Astrocyte (in vitro differentiated cells and primary cell): ENCODE results near the gene GPX1.

ENCODE experiments used
- EZH2 ChIP-seq: IDR thresholded peaks from 2 replicates; pipeline ENCODE4 v1.6.1; 2012; ENCODE audit warnings: mild to moderate bottlenecking, low read length, inconsistent platforms; ENCODE audit not compliant: insufficient read depth
- TF ChIP-seq, protein P1 (sequence below): IDR thresholded peaks from 2 replicates; pipeline ENCODE4 v1.5.1; 2011; ENCODE audit warnings: low read depth, mild to moderate bottlenecking, inconsistent platforms, low read length, moderate library complexity; ENCODE audit not compliant: insufficient read depth

DNA sequence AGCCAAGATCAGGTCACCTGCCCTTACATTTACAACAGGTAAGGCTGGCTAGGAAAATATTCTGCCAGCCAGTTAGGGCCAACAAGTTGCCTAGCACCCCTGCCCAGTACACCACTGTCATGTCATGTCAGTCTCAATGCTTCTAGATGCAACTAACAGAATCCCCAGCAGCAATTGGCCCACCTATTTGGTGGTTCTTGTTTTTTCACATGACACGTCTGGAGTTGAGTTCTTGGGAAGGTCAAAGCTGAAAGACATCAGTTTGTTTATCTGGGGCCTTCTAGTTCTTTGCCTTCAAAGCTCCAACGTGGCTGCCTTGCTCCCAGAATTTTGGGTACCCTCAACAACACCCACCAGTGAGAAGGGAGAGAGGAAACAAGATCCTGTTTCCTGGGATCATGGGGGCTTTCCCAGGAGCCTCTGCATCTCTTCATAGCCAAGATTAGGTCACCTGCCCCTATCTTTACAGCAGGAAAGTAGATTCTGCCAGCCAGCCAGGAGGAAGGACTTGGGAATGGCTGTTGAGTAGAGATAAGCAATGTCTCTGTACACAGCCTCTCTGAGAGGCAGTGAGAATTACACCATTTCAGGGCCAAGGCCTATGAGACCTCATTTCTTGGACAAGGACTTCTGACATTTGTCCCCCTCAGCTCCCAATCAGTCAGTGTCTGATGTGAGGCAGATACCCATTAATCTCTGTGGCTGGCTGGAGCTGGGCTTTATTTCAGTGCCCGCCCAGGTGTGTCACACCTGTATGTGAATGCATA lies 8.6 kb downstream of the GPX1 start:
- TF ChIP-seq, protein P1, sequence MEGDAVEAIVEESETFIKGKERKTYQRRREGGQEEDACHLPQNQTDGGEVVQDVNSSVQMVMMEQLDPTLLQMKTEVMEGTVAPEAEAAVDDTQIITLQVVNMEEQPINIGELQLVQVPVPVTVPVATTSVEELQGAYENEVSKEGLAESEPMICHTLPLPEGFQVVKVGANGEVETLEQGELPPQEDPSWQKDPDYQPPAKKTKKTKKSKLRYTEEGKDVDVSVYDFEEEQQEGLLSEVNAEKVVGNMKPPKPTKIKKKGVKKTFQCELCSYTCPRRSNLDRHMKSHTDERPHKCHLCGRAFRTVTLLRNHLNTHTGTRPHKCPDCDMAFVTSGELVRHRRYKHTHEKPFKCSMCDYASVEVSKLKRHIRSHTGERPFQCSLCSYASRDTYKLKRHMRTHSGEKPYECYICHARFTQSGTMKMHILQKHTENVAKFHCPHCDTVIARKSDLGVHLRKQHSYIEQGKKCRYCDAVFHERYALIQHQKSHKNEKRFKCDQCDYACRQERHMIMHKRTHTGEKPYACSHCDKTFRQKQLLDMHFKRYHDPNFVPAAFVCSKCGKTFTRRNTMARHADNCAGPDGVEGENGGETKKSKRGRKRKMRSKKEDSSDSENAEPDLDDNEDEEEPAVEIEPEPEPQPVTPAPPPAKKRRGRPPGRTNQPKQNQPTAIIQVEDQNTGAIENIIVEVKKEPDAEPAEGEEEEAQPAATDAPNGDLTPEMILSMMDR: no peak
- TF ChIP-seq EZH2: no peak
